ENCODE data around the gene ZMYM2. TPM values are rescaled to one million over a fixed set of nuclear protein-coding genes. Genes with fewer than 3 reads are reported as not detected.

The ZMYM2 gene
- total and polyA plus RNA-seq, 2 of the 13 experiments (the other 11 are each of a cell fraction or from before 2014, with no cell fraction given): 22.4 to 40.8 TPM

DNA sequence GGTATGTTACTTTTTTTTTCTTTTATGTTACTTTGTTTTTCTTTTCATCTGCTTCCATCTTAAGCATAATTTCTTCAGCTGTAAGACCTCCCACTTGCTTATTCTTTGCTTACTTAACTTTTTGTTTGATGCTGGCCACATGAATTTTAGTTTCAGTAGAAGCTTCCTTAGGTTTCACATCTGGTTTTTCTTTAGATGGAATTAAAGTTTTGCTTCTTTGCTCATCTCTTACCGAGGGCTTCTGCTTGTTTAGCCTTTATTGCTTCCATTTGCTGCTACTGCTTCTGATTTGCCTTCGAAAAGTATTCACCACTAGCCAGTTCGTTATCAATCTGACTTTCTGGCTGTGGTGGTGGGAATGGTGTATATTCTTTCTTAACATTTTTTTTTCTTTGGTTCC is 111.4 kb downstream of the ZMYM2 start:
- Histone ChIP-seq H3K27ac (ENCODE audit: extremely low read length, insufficient read depth, low read length) (no peak overlapping the region), H3K36me3 (replicated peaks in 1 of 2; ENCODE audit: control insufficient read depth in 1 of 2, insufficient read depth in 2 of 2, low read length in 2 of 2) (peaks cover 6 to 45% of the 10 kb centered on the region in 2 experiments), H3K9ac (ENCODE audit: insufficient read depth, low read depth, low read length) (no peak overlapping the region), H3K79me2 (ENCODE audit: insufficient read depth, low read length) (no peaks in the 10 kb centered on the region), H3K9me3 (ENCODE audit: low read length) (no peaks in the 10 kb centered on the region), H4K20me1 (ENCODE audit: insufficient read depth, low read length) (no peaks in the 10 kb centered on the region), H3K4me3 (replicated peaks in 1 of 3; ENCODE audit: insufficient read depth in 1 of 3, low read depth in 2 of 3, low read length in 3 of 3) (no peak overlapping the region), H2AFZ (ENCODE audit: low read length) (no peak overlapping the region), H3K27me3 (ENCODE audit: control insufficient read depth in 1 of 2, insufficient read depth in 2 of 2, low read length in 2 of 2) (no peaks in the 10 kb centered on the region), H3K4me1 (ENCODE audit: insufficient read depth, low read length) (no peaks in the 10 kb centered on the region), H3K4me2 (ENCODE audit: low read depth, low read length) (no peak overlapping the region)
- intact Hi-C loops (cut with micrococcal nuclease; ENCODE audit: unreplicated experiment): no loop called here
- no peak for TF ChIP-seq RBM39 (IDR thresholded peaks at IDR 0.05; ENCODE audit: low read depth, low read length, poor library complexity, severe bottlenecking)
- TF ChIP-seq ZNF607 (CRISPR knock-in tag; IDR thresholded peaks at IDR 0.05; ENCODE audit: borderline replicate concordance): no peak
- TF ChIP-seq ZNF292 (CRISPR knock-in tag; IDR thresholded peaks at IDR 0.05; ENCODE audit: borderline replicate concordance, low read depth): no peak
- TF ChIP-seq AKAP8 (CRISPR knock-in tag; IDR thresholded peaks at IDR 0.05): no peak
- TF ChIP-seq ZNF598 (CRISPR knock-in tag; IDR thresholded peaks at IDR 0.05; ENCODE audit: borderline replicate concordance): no peak
- TF ChIP-seq RBM22 (optimal IDR thresholded peaks at IDR 0.05; ENCODE audit: low read length): no peak
- no peak for TF ChIP-seq DMTF1 (CRISPR knock-in tag; IDR thresholded peaks at IDR 0.05)
- TF ChIP-seq ZNF720 (CRISPR knock-in tag; IDR thresholded peaks at IDR 0.05): no peak
- TF ChIP-seq ZIK1 (CRISPR knock-in tag; IDR thresholded peaks at IDR 0.05; ENCODE audit: borderline replicate concordance, low read depth): no peak
- no peak for TF ChIP-seq ZNF615 (CRISPR knock-in tag; IDR thresholded peaks at IDR 0.05; ENCODE audit: borderline replicate concordance)
- TF ChIP-seq GPBP1L1 (CRISPR knock-in tag; IDR thresholded peaks at IDR 0.05): no peak
- ChIA-PET CTCF (ENCODE audit: low intra/inter-chr PET ratio, low total read pairs) (no interaction called here), POLR2A (no interaction called here)
- no peak for ATAC-seq
- no peak for FAIRE-seq
- in situ Hi-C loops (cut with HindIII; ENCODE audit: extremely low pct_ligation_motif_present, low pct_unique_long_range_greater_than_20kb): no loop called here
- no TSS peak for BruUV-seq (replicated peaks)
- WGBS (ENCODE audit: low lambda C conversion rate): 92% methylated on average over 3 of the region's 3 CpGs
- no peak for DNase-seq (ENCODE audit: low spot score)
